22Rv1 (cell line): Measurements from ENCODE around the gene USP21.
A peak's percentile ranks its signal among the peaks of the same experiment; 100 is the strongest.

ENCODE experiments used
- H3K27ac ChIP-seq: fragments of 450-650 bp; 2 replicates; pipeline ENCODE4 v1.5.1; 2017
- ZFX ChIP-seq: fragments of 450-650 bp; IDR thresholded peaks from 2 replicates; pipeline ENCODE4 v1.6.1; 2017; ENCODE audit warnings: antibody characterized with exemption, borderline replicate concordance
- TF ChIP-seq, protein P1 (sequence below): fragments of 450-650 bp; IDR thresholded peaks from 2 replicates; pipeline ENCODE4 v1.5.1; 2017; ENCODE audit warnings: mild to moderate bottlenecking

The USP21 gene

DNA sequence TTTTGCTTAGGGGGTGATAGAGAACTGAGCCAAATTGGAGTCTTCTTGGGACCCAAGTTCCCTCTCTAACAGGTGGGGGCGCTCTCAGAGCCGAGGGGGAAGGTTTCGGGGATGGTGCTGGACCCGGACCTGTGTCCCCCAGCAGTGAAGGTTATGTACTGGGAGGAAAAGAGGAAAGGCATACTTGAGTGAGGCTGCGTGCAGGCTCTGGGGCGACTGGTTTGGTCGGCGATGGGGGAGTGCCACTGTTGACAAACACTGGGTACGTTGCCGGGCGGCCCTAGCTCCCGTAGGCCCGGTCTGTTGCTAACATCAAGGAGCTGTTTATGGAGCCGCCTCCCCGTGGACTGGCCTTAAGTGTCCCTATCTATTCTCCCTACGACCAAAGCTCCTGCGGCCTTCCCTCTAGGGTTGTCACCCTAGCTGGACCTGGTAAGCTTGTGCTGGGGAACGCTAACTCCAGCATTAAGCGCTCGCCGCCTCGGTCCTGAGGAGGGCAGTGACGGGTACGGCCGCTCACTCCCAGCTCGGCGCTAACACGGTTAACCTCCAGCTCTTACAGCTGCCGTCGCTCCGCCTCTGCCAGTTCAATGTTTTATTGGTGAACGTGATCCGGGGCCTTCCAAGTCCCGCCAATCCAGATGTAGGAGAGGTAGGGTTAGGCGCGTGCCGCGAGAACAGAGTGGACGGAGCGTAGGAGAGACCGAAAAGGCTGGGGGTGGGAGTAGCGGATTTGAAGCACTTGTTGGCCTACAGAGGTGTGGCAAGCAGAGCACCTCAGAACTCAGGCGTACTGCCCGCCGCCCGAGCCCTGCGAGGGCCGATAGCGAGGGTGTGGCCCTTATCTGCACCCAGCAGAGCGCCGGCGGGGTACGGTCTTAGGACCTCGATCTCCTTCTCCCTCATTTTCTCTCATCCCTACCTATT lies 6.7 kb downstream of the USP21 start, which contains the start of gene PPOX:
PPOX (plus strand) TSS at position 685 of the 927 bp plus-strand sequence. CDS start 422 bp downstream, outside the sequence.
- peak within 1 kb of the TSS; percentile 79 for H3K27ac ChIP-seq
- TF ChIP-seq ZFX = no peak
- TF ChIP-seq, protein P1, sequence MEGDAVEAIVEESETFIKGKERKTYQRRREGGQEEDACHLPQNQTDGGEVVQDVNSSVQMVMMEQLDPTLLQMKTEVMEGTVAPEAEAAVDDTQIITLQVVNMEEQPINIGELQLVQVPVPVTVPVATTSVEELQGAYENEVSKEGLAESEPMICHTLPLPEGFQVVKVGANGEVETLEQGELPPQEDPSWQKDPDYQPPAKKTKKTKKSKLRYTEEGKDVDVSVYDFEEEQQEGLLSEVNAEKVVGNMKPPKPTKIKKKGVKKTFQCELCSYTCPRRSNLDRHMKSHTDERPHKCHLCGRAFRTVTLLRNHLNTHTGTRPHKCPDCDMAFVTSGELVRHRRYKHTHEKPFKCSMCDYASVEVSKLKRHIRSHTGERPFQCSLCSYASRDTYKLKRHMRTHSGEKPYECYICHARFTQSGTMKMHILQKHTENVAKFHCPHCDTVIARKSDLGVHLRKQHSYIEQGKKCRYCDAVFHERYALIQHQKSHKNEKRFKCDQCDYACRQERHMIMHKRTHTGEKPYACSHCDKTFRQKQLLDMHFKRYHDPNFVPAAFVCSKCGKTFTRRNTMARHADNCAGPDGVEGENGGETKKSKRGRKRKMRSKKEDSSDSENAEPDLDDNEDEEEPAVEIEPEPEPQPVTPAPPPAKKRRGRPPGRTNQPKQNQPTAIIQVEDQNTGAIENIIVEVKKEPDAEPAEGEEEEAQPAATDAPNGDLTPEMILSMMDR = peak; percentile 89

DNA sequence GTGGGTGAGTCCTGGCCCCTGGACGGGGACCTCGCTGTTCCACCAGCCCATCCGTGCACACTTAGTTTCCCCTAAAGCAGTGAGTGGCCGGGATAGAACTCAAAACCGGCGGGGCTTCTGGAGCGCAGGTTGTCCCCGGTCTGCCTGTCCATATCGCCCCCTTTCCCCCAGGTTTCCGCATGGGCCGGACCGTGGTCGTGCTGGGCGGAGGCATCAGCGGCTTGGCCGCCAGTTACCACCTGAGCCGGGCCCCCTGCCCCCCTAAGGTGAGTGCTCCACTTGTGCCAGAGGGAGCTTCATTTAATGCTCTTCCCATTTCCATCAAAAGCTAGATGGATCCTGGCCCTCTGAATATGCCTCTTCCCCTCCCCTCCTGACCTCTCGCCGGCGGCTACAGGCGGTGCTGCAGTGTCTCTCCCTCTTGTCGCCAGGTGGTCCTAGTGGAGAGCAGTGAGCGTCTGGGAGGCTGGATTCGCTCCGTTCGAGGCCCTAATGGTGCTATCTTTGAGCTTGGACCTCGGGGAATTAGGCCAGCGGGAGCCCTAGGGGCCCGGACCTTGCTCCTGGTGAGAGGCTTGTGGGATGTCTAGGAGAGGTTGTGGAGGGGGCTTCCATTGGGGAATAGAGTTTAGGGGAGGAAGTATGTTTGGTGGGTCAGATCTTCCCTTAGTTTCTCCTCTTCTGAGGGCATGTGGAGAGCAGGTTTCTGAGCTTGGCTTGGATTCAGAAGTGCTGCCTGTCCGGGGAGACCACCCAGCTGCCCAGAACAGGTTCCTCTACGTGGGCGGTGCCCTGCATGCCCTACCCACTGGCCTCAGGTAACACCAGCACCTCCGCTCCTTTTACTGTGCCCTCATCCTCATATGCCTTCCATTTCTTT lies 7.6 kb downstream of the USP21 start:
- TF ChIP-seq ZFX = no peak
- TF ChIP-seq, protein P1 = no peak
- peak overlapping the region; percentile 79 for H3K27ac ChIP-seq

DNA sequence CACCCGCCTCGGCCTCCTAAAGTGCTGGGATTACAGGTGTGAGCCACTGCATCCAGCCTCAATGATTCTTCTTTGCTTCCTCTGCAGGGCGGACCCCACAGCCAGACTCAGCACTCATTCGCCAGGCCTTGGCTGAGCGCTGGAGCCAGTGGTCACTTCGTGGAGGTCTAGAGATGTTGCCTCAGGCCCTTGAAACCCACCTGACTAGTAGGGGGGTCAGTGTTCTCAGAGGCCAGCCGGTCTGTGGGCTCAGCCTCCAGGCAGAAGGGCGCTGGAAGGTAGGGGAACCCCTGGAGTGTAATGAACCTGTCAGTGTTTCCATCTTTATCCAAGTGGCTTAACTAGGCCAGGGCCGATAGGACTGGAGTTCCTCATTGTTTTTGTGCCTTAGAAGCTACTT lies 9.6 kb downstream of the USP21 start:
- H3K27ac ChIP-seq = no peak overlapping the region
- TF ChIP-seq, protein P1 = no peak
- no peak for TF ChIP-seq ZFX

DNA sequence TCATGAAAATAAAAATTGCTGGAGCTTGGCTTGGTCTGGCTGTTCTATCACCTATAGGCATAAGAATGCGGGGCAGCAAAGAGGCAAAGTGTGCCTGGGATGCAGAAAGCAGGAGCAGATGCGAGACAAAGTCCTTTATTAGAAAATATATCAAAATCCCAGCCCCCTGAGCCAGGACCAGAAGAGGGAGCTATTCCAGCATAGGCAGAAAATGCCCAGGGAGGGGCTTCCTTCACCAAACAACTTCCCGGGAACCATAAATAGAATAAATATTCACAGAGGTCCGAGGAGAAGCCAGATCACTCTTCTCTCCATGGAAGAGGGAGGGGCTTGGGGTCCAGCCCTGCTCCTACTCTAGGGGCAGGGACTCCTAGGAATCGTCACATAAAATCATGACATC lies 11.9 kb downstream of the USP21 start:
- TF ChIP-seq, protein P1 = peak; percentile 51
- TF ChIP-seq ZFX = no peak
- H3K27ac ChIP-seq = no peak overlapping the region

DNA sequence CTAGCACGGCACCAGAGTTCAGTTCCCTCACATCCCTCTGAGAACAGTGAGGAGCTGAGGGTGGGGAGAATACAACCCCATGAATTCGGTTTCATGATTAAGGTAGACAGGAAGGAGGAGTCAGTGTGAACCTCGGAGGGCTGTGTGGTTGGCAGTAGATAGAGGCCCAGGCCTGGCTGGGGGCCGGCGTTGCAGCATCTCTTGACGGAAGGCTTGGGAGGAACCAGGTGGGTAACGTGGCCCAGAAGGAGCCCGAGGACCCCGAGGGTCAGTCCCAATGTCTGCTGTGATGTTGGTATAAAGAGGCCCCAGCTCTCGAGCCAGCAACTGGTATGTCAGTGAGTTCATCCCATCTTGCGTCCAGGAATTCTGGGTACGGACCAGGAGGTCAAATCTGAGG lies 12.4 kb downstream of the USP21 start:
- H3K27ac ChIP-seq = no peak overlapping the region; the same call in 1 of the 2 replicates

DNA sequence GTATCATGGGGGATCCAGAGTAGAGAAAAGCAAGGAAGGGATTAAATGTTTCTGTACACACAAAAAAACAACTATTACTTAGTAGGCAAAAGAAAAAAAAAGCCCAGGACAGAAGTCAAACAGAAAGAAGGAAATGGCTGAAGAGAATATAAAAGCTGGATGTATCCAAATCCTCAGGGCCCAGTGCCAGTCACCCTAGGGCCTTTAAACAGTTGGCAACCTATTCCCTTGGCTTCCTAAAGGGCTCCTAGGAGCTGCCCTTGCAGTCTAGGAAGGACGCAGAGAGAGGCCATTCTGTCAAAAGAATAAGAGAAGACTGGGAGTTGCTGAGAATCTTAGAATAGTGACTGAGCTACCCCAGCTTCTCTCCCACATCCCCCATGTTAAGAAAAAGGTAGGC lies 13.0 kb downstream of the USP21 start:
- TF ChIP-seq, protein P1 = no peak
- TF ChIP-seq ZFX = no peak
- peak overlapping the region; percentile 13 for H3K27ac ChIP-seq

More for the DNA sequence above, 12.4 kb downstream of the USP21 start:
- TF ChIP-seq, protein P1 = no peak
